ENCODE data around the gene PARM1.

DNA sequence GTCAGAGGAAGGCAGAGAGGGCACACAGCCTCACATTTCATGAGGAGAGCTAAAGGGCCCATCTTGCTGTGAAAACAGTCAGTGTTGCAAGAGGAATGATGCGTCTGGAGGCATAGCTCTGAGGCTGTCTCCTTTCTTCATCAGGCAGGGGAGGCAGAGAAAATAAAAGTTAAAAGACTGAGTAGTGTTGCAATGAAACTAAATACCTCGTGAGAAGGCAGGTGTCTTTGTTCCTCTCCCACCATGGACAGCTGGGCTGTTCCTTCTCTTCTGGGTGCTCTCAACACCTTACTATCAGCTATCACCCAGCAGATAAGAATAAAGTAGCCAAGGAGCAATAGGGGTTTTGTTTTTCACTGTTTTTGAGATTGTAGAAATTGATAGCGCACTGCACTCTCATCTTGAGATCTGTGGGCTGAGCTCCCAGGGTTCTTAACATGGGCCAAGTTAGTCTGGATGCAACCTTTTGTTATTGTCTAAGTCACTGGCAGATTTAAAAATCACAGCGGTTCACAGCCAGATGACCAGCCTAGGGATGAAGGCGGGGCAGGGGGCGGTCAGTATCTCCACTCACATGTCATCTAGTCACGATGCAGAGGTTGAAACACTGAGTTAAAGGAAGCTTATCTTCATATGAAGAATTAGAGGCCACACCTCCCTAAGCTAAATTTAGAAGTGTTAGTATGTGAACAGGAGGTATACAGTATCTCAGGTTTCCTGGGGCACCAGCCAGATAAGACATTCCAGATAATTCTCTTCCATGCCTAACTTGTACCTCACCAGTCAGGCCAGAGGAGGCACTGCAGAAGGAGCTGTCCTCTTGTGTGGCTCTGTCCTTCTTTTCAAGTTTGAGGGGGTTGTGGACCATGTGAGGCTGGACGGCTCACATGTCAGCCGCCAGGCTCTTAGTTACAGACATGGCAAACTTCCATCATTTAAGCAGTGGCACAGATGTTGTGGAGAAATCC is 36.9 kb downstream of the PARM1 start:
- TF ChIP-seq EZH2 (IDR thresholded peaks at IDR 0.05) = no peak
- TF ChIP-seq, protein P1, sequence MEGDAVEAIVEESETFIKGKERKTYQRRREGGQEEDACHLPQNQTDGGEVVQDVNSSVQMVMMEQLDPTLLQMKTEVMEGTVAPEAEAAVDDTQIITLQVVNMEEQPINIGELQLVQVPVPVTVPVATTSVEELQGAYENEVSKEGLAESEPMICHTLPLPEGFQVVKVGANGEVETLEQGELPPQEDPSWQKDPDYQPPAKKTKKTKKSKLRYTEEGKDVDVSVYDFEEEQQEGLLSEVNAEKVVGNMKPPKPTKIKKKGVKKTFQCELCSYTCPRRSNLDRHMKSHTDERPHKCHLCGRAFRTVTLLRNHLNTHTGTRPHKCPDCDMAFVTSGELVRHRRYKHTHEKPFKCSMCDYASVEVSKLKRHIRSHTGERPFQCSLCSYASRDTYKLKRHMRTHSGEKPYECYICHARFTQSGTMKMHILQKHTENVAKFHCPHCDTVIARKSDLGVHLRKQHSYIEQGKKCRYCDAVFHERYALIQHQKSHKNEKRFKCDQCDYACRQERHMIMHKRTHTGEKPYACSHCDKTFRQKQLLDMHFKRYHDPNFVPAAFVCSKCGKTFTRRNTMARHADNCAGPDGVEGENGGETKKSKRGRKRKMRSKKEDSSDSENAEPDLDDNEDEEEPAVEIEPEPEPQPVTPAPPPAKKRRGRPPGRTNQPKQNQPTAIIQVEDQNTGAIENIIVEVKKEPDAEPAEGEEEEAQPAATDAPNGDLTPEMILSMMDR (IDR thresholded peaks at IDR 0.05) = peak; percentile 31
